HG03095 (cell line): ENCODE data around the gene KSR2.

Experiments
- ATAC-seq: cut with Tn5 transposase; IDR thresholded peaks from one replicate; pipeline ENCODE4 v1.9.1; 2021; ENCODE audit warnings: moderate library complexity; ENCODE audit not compliant: unreplicated experiment

Gene KSR2

GRCh38 chr12:117968151-117968789 is 520 bp downstream of the KSR2 start:
- no peak for ATAC-seq

- no peak for ATAC-seq
Observed at GRCh38 chr12:117967512-117967911, 1.3 kb downstream of the KSR2 start.

- ATAC-seq = no peak
Observed at GRCh38 chr12:117967043-117967442, 1.7 kb downstream of the KSR2 start.

GRCh38 chr12:117966511-117966910 is 2.3 kb downstream of the KSR2 start:
- no peak for ATAC-seq

GRCh38 chr12:117963836-117964235 is 5.0 kb downstream of the KSR2 start:
- ATAC-seq = no peak

GRCh38 chr12:117936722-117937484 is 31.9 kb downstream of the KSR2 start:
- ATAC-seq = no peak

GRCh38 chr12:117933545-117933944 is 35.2 kb downstream of the KSR2 start:
- ATAC-seq = no peak

- ATAC-seq = no peak
Observed at GRCh38 chr12:117926391-117926899, 42.3 kb downstream of the KSR2 start.

- no peak for ATAC-seq
Observed at GRCh38 chr12:117921929-117922777, 46.6 kb downstream of the KSR2 start.

GRCh38 chr12:117919479-117919878 is 49.3 kb downstream of the KSR2 start:
- ATAC-seq = no peak

- no peak for ATAC-seq
Observed at GRCh38 chr12:117914686-117915085, 54.1 kb downstream of the KSR2 start.

- ATAC-seq = no peak
Observed at GRCh38 chr12:117912756-117913155, 56.0 kb downstream of the KSR2 start.

GRCh38 chr12:117908411-117908810 is 60.4 kb downstream of the KSR2 start:
- ATAC-seq = no peak

- ATAC-seq = no peak
Observed at GRCh38 chr12:117907108-117907689, 61.6 kb downstream of the KSR2 start.

- no peak for ATAC-seq
Observed at GRCh38 chr12:117904051-117904450, 64.7 kb downstream of the KSR2 start.

- no peak for ATAC-seq
Observed at GRCh38 chr12:117903110-117903840, 65.5 kb downstream of the KSR2 start.

- ATAC-seq = no peak
Observed at GRCh38 chr12:117901631-117902030, 67.2 kb downstream of the KSR2 start.

GRCh38 chr12:117900561-117900960 is 68.2 kb downstream of the KSR2 start:
- ATAC-seq = no peak

GRCh38 chr12:117897372-117898161 is 71.2 kb downstream of the KSR2 start:
- no peak for ATAC-seq

- ATAC-seq = no peak
Observed at GRCh38 chr12:117896009-117896408, 72.8 kb downstream of the KSR2 start.
